ENCODE results near the gene GJA3. TPM values are rescaled to one million over a fixed set of nuclear protein-coding genes. Genes with fewer than 3 reads are reported as not detected.

The GJA3 gene
- total and polyA plus RNA-seq, 10 of the 15 experiments (the other 5 are each of a cell fraction or from before 2014, with no cell fraction given), result 0.03 to 0.11 (median 0.04) TPM; not detected in 5

DNA sequence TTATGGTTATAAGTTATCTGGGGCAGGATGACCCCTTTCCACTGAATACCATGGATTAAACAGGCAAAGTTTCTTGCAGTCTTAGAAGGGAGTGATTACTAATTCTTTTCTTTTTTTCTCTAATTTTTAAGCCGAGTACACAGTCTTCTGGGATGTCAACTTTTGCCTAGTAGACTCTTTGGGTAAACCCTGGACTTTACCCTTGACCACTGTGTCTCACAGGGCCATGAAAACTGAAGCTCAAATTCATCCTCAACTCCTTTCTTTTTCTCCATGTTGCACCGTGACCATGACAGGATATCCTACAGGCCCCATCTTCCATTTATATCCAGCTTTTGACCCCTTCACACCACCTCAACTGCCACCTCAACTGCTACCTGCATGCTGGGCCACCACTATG, 51.8 kb downstream of the GJA3 start (continued):
- TF ChIP-seq PAX5 (IDR thresholded peaks at IDR 0.05; ENCODE audit: borderline replicate concordance, low read depth, low read length) (no peak), SIN3A (IDR thresholded peaks at IDR 0.05; ENCODE audit: low read depth, low read length) (no peak), BMI1 (IDR thresholded peaks at IDR 0.05; ENCODE audit: borderline replicate concordance) (no peak)

- Histone ChIP-seq H3K27me3 (replicated peaks in 1 of 2; ENCODE audit: control insufficient read depth in 2 of 2, insufficient read depth in 2 of 2, low read length in 1 of 2) (no peaks in the 10 kb centered on the region), H3K36me3 (ENCODE audit: control insufficient read depth in 2 of 2, insufficient read depth in 2 of 2, low read length in 1 of 2) (no peaks in the 10 kb centered on the region), H3K9me3 (replicated peaks; ENCODE audit: control insufficient read depth, insufficient read depth, low read length) (no peaks in the 10 kb centered on the region), H3K79me2 (ENCODE audit: control insufficient read depth, insufficient read depth, low read length) (no peaks in the 10 kb centered on the region), H4K20me1 (ENCODE audit: control insufficient read depth, insufficient read depth) (no peaks in the 10 kb centered on the region), H2AFZ (ENCODE audit: control insufficient read depth, low read depth, low read length) (no peak overlapping the region), H3K9ac (ENCODE audit: control insufficient read depth, insufficient read depth, low read length) (no peak overlapping the region), H3K4me3 (no peak overlapping the region), H3K27ac (ENCODE audit: control insufficient read depth, insufficient read depth) (no peak overlapping the region), H3K4me1 (ENCODE audit: control insufficient read depth, insufficient read depth, low read length) (no peaks in the 10 kb centered on the region), H3K4me2 (ENCODE audit: control insufficient read depth, insufficient read depth) (no peak overlapping the region)
- in situ Hi-C loops (cut with MboI) (no loop called here), intact Hi-C loops (cut with micrococcal nuclease; ENCODE audit: unreplicated experiment) (no loop called here)
- 10% methylated on average over 4 of the region's 4 CpGs for WGBS (ENCODE audit: insufficient coverage, insufficient replicate concordance, low lambda C conversion rate, missing lambda C conversion rate)
- CTCF ChIA-PET, result no interaction called here
- FAIRE-seq (no peak), ATAC-seq (no peak), DNase-seq (ENCODE audit: low read depth, low spot score) (no peak)
- TF ChIP-seq, protein P1, sequence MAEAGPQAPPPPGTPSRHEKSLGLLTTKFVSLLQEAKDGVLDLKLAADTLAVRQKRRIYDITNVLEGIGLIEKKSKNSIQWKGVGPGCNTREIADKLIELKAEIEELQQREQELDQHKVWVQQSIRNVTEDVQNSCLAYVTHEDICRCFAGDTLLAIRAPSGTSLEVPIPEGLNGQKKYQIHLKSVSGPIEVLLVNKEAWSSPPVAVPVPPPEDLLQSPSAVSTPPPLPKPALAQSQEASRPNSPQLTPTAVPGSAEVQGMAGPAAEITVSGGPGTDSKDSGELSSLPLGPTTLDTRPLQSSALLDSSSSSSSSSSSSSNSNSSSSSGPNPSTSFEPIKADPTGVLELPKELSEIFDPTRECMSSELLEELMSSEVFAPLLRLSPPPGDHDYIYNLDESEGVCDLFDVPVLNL (IDR thresholded peaks at IDR 0.05; ENCODE audit: low read depth, low read length), result no peak
- TF ChIP-seq, protein P2, sequence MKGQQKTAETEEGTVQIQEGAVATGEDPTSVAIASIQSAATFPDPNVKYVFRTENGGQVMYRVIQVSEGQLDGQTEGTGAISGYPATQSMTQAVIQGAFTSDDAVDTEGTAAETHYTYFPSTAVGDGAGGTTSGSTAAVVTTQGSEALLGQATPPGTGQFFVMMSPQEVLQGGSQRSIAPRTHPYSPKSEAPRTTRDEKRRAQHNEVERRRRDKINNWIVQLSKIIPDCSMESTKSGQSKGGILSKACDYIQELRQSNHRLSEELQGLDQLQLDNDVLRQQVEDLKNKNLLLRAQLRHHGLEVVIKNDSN (IDR thresholded peaks at IDR 0.05; ENCODE audit: borderline replicate concordance, extremely low read length, insufficient read depth, low read depth, low read length), result no peak
- TF ChIP-seq YY1 (IDR thresholded peaks at IDR 0.05; ENCODE audit: low read depth, low read length), result no peak
- TF ChIP-seq, protein P3, sequence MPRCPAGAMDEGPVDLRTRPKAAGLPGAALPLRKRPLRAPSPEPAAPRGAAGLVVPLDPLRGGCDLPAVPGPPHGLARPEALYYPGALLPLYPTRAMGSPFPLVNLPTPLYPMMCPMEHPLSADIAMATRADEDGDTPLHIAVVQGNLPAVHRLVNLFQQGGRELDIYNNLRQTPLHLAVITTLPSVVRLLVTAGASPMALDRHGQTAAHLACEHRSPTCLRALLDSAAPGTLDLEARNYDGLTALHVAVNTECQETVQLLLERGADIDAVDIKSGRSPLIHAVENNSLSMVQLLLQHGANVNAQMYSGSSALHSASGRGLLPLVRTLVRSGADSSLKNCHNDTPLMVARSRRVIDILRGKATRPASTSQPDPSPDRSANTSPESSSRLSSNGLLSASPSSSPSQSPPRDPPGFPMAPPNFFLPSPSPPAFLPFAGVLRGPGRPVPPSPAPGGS (IDR thresholded peaks at IDR 0.05; ENCODE audit: borderline replicate concordance, insufficient read depth, low read depth, low read length, poor library complexity, severe bottlenecking), result no peak
- no peak for TF ChIP-seq NRF1 (conservative IDR thresholded peaks at IDR 0.05; ENCODE audit: low read depth, low read length)
- no peak for TF ChIP-seq EGR1 (IDR thresholded peaks at IDR 0.05; ENCODE audit: borderline replicate concordance in 1 of 2, low read depth in 2 of 2, low read length in 2 of 2)
- no peak for TF ChIP-seq POLR2A (IDR thresholded peaks at IDR 0.05; ENCODE audit: low read depth, low read length)
- TF ChIP-seq FOS (IDR thresholded peaks at IDR 0.05; ENCODE audit: borderline replicate concordance, extremely low read depth, insufficient read length), result no peak
- TF ChIP-seq NR2C1 (IDR thresholded peaks at IDR 0.05), result no peak
- no peak for TF ChIP-seq NBN (IDR thresholded peaks at IDR 0.05)
- TF ChIP-seq ZZZ3 (IDR thresholded peaks at IDR 0.05; ENCODE audit: control insufficient read depth, insufficient read length, low read depth), result no peak
- TF ChIP-seq STAT1 (conservative IDR thresholded peaks at IDR 0.05), result no peak
- TF ChIP-seq BHLHE40 (IDR thresholded peaks at IDR 0.05; ENCODE audit: borderline replicate concordance in 1 of 2, low read depth in 2 of 2, low read length in 1 of 2), result no peak
- TF ChIP-seq CBX5 (IDR thresholded peaks at IDR 0.05; ENCODE audit: low read depth), result no peak
- TF ChIP-seq BMI1 (IDR thresholded peaks at IDR 0.05; ENCODE audit: borderline replicate concordance), result no peak
- RAD21 ChIA-PET (ENCODE audit: unreplicated experiment), result interaction anchor here (0.8 kb wide), 1 partner anchor 9 kb away, joined by 3 read pairs; no protein-coding TSS in a partner anchor
- POLR2A ChIA-PET, result no interaction called here
- SMC1A ChIA-PET (ENCODE audit: uncharacterized antibody, unreplicated experiment), result interaction anchor here (0.5 to 1.5 kb wide), 3 partner anchors 40 to 1101 kb away, joined by 3 to 4 read pairs (median 3); no protein-coding TSS in a partner anchor
- BruUV-seq (replicated peaks), result no TSS peak
These were observed 54.1 kb downstream of the GJA3 start for GRCh38 chr13:20106742-20107141.

All from GM12878 (cell line).